ENCODE data around the gene FRMD4A. TPM values are rescaled to one million over a fixed set of nuclear protein-coding genes. Genes with fewer than 3 reads are reported as not detected.

Gene FRMD4A
- total RNA-seq, 2 donors from 2014 or later, result 22.3 to 22.4 TPM

DNA sequence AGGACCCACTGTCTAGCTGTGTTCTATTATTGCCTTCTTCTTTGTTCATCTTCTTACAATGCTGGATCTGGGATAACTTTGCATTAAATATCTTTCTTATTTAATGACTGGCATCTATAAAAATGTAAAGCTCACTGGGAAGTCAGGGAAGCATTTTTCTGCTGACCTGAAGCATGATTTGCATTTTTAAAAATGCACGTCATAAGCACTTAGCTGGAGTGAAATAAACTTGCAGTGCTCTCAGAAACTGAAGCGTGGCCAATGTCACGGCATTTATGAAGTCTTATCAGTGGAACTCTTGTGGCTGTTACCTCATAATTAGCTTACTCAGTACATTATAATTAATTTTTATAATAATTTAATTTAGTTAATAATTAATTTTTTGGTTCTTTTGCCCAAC is 59.1 kb downstream of the FRMD4A start:
- peaks cover 3% of the 10 kb centered on the region for H3K9me3 Mint-ChIP-seq
- no peaks in the 10 kb centered on the region for H3K36me3 Mint-ChIP-seq (ENCODE audit: low read depth)
- H3K4me3 Mint-ChIP-seq, result no peak overlapping the region
- H3K27me3 ChIP-seq (ENCODE audit: control insufficient read depth, insufficient read depth, low read length, poor library complexity, severe bottlenecking), result no peaks in the 10 kb centered on the region
- peaks cover 6% of the 10 kb centered on the region for H3K9me3 ChIP-seq (ENCODE audit: control insufficient read depth, low read length)
- H3K4me3 ChIP-seq (ENCODE audit: low read length), result no peak overlapping the region
- peaks cover 4% of the 10 kb centered on the region for H3K4me1 ChIP-seq (ENCODE audit: control insufficient read depth, insufficient read depth, low read length)
- WGBS, 2 experiments (ENCODE audit: insufficient coverage in 1 of 2, insufficient read length in 1 of 2), result 96% methylated on average over 3 of the region's 3 CpGs
- peak overlapping the region; percentile 69 for H3K27ac ChIP-seq (ENCODE audit: low read depth, low read length)
- H3K27ac Mint-ChIP-seq, result no peak overlapping the region
- no peaks in the 10 kb centered on the region for H3K36me3 ChIP-seq (ENCODE audit: control insufficient read depth, insufficient read depth, low read length)
- no peaks in the 10 kb centered on the region for H3K4me1 Mint-ChIP-seq
- peaks cover 2% of the 10 kb centered on the region for H3K27me3 Mint-ChIP-seq (ENCODE audit: insufficient read depth)
- TF ChIP-seq, protein P1, sequence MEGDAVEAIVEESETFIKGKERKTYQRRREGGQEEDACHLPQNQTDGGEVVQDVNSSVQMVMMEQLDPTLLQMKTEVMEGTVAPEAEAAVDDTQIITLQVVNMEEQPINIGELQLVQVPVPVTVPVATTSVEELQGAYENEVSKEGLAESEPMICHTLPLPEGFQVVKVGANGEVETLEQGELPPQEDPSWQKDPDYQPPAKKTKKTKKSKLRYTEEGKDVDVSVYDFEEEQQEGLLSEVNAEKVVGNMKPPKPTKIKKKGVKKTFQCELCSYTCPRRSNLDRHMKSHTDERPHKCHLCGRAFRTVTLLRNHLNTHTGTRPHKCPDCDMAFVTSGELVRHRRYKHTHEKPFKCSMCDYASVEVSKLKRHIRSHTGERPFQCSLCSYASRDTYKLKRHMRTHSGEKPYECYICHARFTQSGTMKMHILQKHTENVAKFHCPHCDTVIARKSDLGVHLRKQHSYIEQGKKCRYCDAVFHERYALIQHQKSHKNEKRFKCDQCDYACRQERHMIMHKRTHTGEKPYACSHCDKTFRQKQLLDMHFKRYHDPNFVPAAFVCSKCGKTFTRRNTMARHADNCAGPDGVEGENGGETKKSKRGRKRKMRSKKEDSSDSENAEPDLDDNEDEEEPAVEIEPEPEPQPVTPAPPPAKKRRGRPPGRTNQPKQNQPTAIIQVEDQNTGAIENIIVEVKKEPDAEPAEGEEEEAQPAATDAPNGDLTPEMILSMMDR (conservative IDR thresholded peaks at IDR 0.05), result no peak
- no peak overlapping the region for H3K9ac ChIP-seq (ENCODE audit: extremely low read depth, low read length, poor library complexity, severe bottlenecking)
- no peak for DNase-seq

DNA sequence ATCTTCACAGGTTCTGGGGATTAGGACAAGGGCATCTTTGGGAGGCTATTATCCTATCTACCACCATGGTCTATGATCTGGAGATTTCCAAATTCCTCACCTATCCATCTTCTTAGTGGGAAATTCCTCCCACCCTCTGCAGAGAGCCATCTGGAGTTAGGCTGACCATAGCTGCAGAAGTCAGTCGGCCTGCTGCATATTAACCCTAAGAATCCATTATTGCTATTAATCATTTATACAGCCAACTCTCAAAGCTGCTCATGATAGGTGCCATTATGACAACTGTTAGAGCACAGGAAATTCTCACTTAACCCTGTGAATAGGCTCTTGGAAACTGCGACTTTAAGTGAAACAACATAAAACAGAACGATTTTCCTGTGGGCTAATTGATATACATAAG is 60.4 kb downstream of the FRMD4A start:
- no peak for DNase-seq
- H3K4me1 ChIP-seq (ENCODE audit: control insufficient read depth, insufficient read depth, low read length), result peaks cover 8% of the 10 kb centered on the region
- Mint-ChIP-seq H3K27ac (no peak overlapping the region), H3K36me3 (ENCODE audit: low read depth) (no peaks in the 10 kb centered on the region), H3K4me3 (no peak overlapping the region), H3K9me3 (peaks cover 3% of the 10 kb centered on the region), H3K4me1 (peaks cover 3% of the 10 kb centered on the region), H3K27me3 (ENCODE audit: insufficient read depth) (peaks cover 2% of the 10 kb centered on the region)
- H3K27me3 ChIP-seq (ENCODE audit: control insufficient read depth, insufficient read depth, low read length, poor library complexity, severe bottlenecking), result no peaks in the 10 kb centered on the region
- H3K27ac ChIP-seq (ENCODE audit: low read depth, low read length), result no peak overlapping the region
- no peaks in the 10 kb centered on the region for H3K36me3 ChIP-seq (ENCODE audit: control insufficient read depth, insufficient read depth, low read length)
- TF ChIP-seq, protein P1 (conservative IDR thresholded peaks at IDR 0.05), result no peak
- 89% methylated on average over 2 to 3 of the region's 3 CpGs for WGBS, 2 experiments (ENCODE audit: insufficient coverage in 1 of 2, insufficient read length in 1 of 2)
- H3K4me3 ChIP-seq (ENCODE audit: low read length), result no peak overlapping the region
- H3K9ac ChIP-seq (ENCODE audit: extremely low read depth, low read length, poor library complexity, severe bottlenecking), result no peak overlapping the region
- peaks cover 6% of the 10 kb centered on the region for H3K9me3 ChIP-seq (ENCODE audit: control insufficient read depth, low read length)

DNA sequence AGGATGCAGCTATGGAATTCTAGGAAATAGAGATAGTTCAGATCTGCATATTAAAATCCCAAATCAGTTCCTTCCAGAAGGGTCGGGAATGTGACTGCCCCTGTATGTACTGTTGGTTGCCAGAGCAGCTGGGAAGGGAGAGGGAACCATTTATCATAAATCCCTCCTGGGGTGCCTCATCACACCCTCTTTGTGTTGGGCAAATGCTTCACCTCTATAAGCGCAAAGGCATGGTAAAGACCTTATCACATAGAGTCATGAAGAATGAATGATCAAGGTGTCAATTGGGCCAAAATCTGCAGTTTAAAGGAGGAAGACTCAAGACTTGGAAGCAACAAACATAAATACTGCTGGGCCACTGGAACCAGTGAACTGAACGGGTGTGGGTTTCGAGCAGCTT is 65.0 kb downstream of the FRMD4A start:
- peak; percentile 58 for DNase-seq
- no peaks in the 10 kb centered on the region for H3K36me3 ChIP-seq (ENCODE audit: control insufficient read depth, insufficient read depth, low read length)
- TF ChIP-seq, protein P1 (conservative IDR thresholded peaks at IDR 0.05), result no peak
- no peak overlapping the region for H3K9ac ChIP-seq (ENCODE audit: extremely low read depth, low read length, poor library complexity, severe bottlenecking)
- Mint-ChIP-seq H3K27me3 (ENCODE audit: insufficient read depth) (no peaks in the 10 kb centered on the region), H3K27ac (no peak overlapping the region), H3K4me1 (peaks cover 3% of the 10 kb centered on the region), H3K9me3 (peaks cover 3% of the 10 kb centered on the region), H3K36me3 (ENCODE audit: low read depth) (no peaks in the 10 kb centered on the region), H3K4me3 (no peak overlapping the region)
- H3K9me3 ChIP-seq (ENCODE audit: control insufficient read depth, low read length), result peaks cover 6% of the 10 kb centered on the region
- no peak overlapping the region for H3K27ac ChIP-seq (ENCODE audit: low read depth, low read length)
- no peaks in the 10 kb centered on the region for H3K27me3 ChIP-seq (ENCODE audit: control insufficient read depth, insufficient read depth, low read length, poor library complexity, severe bottlenecking)
- H3K4me3 ChIP-seq (ENCODE audit: low read length), result no peak overlapping the region
- H3K4me1 ChIP-seq (ENCODE audit: control insufficient read depth, insufficient read depth, low read length), result peaks cover 11% of the 10 kb centered on the region
- 82 to 87% methylated on average over 3 to 4 of the region's 4 CpGs for WGBS, 2 experiments (ENCODE audit: insufficient coverage in 1 of 2, insufficient read length in 1 of 2)

All from endodermal cell (in vitro differentiated cells).